H9 (cell line): ENCODE measurements around the gene DOCK7. TPM values are rescaled to one million over a fixed set of nuclear protein-coding genes. Genes with fewer than 3 reads are reported as not detected.
A peak's percentile ranks its signal among the peaks of the same experiment; 100 is the strongest.

Experiments
- DNase-seq: peaks from one replicate; pipeline ENCODE4 v3.0.0-alpha.2; 2017
- H2AFZ ChIP-seq: one replicate; pipeline ENCODE4 v1.6.1; 2013; ENCODE audit warnings: mild to moderate bottlenecking, low read length, control low read depth, moderate library complexity
- H2AK5ac ChIP-seq: 2 replicates; pipeline ENCODE4 v1.6.1; 2013; ENCODE audit warnings: low read length, control low read depth, mixed read lengths; ENCODE audit not compliant: insufficient read length
- H2BK120ac ChIP-seq: one replicate; pipeline ENCODE4 v1.6.1; 2013; ENCODE audit warnings: low read depth, mild to moderate bottlenecking, low read length, control low read depth, inconsistent platforms; ENCODE audit not compliant: poor library complexity, severe bottlenecking
- H2BK12ac ChIP-seq: 2 replicates; pipeline ENCODE4 v1.6.1; 2013; ENCODE audit warnings: low read length, control low read depth, mixed read lengths, low read depth; ENCODE audit not compliant: insufficient read length
- H2BK15ac ChIP-seq: 2 replicates; pipeline ENCODE4 v1.6.1; 2013; ENCODE audit warnings: low read depth, low read length, control low read depth
- H2BK20ac ChIP-seq: one replicate; pipeline ENCODE4 v1.6.1; 2013; ENCODE audit warnings: low read depth, mild to moderate bottlenecking, low read length, control low read depth, inconsistent platforms; ENCODE audit not compliant: poor library complexity, severe bottlenecking
- H2BK5ac ChIP-seq: 2 replicates; pipeline ENCODE4 v1.6.1; 2013; ENCODE audit warnings: low read length, control low read depth, mixed read lengths; ENCODE audit not compliant: insufficient read length
- H3K14ac ChIP-seq: 2 replicates; pipeline ENCODE4 v1.6.1; 2013; ENCODE audit warnings: low read length, control low read depth; ENCODE audit not compliant: insufficient read depth
- H3K18ac ChIP-seq: 2 replicates; pipeline ENCODE4 v1.6.1; 2013; ENCODE audit warnings: low read depth, mild to moderate bottlenecking, mixed read lengths, low read length, control low read depth; ENCODE audit not compliant: insufficient read length
- H3K23ac ChIP-seq: 2 replicates; pipeline ENCODE4 v1.6.1; 2013; ENCODE audit warnings: low read length, control low read depth, mixed read lengths, low read depth; ENCODE audit not compliant: insufficient read length
- H3K23me2 ChIP-seq: 2 replicates; pipeline ENCODE4 v1.6.1; 2013; ENCODE audit warnings: low read depth, mild to moderate bottlenecking, mixed read lengths, low read length, control low read depth; ENCODE audit not compliant: insufficient read length, poor library complexity, severe bottlenecking
- H3K27ac ChIP-seq: 2 replicates; pipeline ENCODE4 v1.5.1; 2013; ENCODE audit warnings: low read length, control low read depth, mixed read lengths, low read depth; ENCODE audit not compliant: insufficient read length
- H3K27me3 ChIP-seq: 2 replicates; pipeline ENCODE4 v1.6.1; 2013; ENCODE audit warnings: low read length, control low read depth, inconsistent platforms; ENCODE audit not compliant: insufficient read depth
- H3K4ac ChIP-seq: 2 replicates; pipeline ENCODE4 v1.6.1; 2013; ENCODE audit warnings: low read depth, mild to moderate bottlenecking, control low read depth, inconsistent platforms, low read length, moderate library complexity
- H3K4me1 ChIP-seq: 2 replicates; pipeline ENCODE4 v1.6.1; 2013; ENCODE audit warnings: low read length, control low read depth, inconsistent platforms; ENCODE audit not compliant: insufficient read depth
- H3K4me2 ChIP-seq: 2 replicates; pipeline ENCODE4 v1.6.1; 2013; ENCODE audit warnings: low read length, control low read depth, mixed read lengths; ENCODE audit not compliant: insufficient read length, insufficient read depth
- H3K56ac ChIP-seq: 2 replicates; pipeline ENCODE4 v1.6.1; 2013; ENCODE audit warnings: low read depth, mild to moderate bottlenecking, mixed read lengths, low read length, control low read depth; ENCODE audit not compliant: insufficient read length
- H3K79me1 ChIP-seq: 2 replicates; pipeline ENCODE4 v1.6.1; 2013; ENCODE audit warnings: low read depth, mild to moderate bottlenecking, moderate library complexity, low read length, control low read depth, inconsistent platforms; ENCODE audit not compliant: insufficient read depth, poor library complexity, severe bottlenecking
- H3K79me2 ChIP-seq: 2 replicates; pipeline ENCODE4 v1.6.1; 2013; ENCODE audit warnings: low read length, control low read depth, inconsistent platforms; ENCODE audit not compliant: insufficient read depth
- H3K9ac ChIP-seq: 2 replicates; pipeline ENCODE4 v1.6.1; 2013; ENCODE audit warnings: low read length, control low read depth, mixed read lengths; ENCODE audit not compliant: insufficient read length; ENCODE audit errors: extremely low read depth
- H3K9me3 ChIP-seq: one replicate; pipeline ENCODE4 v1.6.1; 2013; ENCODE audit warnings: low read depth, low read length, inconsistent platforms; ENCODE audit not compliant: control insufficient read depth
- H3T11ph ChIP-seq: one replicate; pipeline ENCODE4 v1.6.1; 2013; ENCODE audit warnings: mild to moderate bottlenecking, low read length, control low read depth, inconsistent platforms
- H4K20me1 ChIP-seq: one replicate; pipeline ENCODE4 v1.6.1; 2013; ENCODE audit not compliant: control insufficient read depth, insufficient read length, insufficient read depth
- H4K5ac ChIP-seq: 2 replicates; pipeline ENCODE4 v1.6.1; 2013; ENCODE audit warnings: low read depth, mild to moderate bottlenecking, mixed read lengths, low read length, control low read depth; ENCODE audit not compliant: insufficient read length
- H4K8ac ChIP-seq: replicated peaks from 2 replicates; pipeline ENCODE4 v1.6.1; 2013; ENCODE audit warnings: low read length, control low read depth, mixed read lengths, low read depth; ENCODE audit not compliant: insufficient read length
- H4K91ac ChIP-seq: 2 replicates; pipeline ENCODE4 v1.6.1; 2013; ENCODE audit warnings: low read depth, mild to moderate bottlenecking, moderate library complexity, mixed read lengths, low read length, control low read depth; ENCODE audit not compliant: insufficient read length
- H3K27ac Mint-ChIP-seq, 3 experiments: 2 replicates in 2 of 3; 3 replicates in 1 of 3; pipeline ENCODE4 v1.8.0; 2020 to 2021; ENCODE audit warnings: mixed read lengths in 3 of 3, mild to moderate bottlenecking in 1 of 3, moderate library complexity in 1 of 3
- H3K27me3 Mint-ChIP-seq: 2 replicates; pipeline ENCODE4 v1.8.0; 2021; ENCODE audit warnings: low read depth, mild to moderate bottlenecking, moderate library complexity, mixed read lengths
- H3K36me3 Mint-ChIP-seq, 3 experiments: 2 replicates in 2 of 3; 3 replicates in 1 of 3; pipeline ENCODE4 v1.8.0; 2020 to 2021; ENCODE audit warnings: low read depth in 3 of 3, mixed read lengths in 3 of 3; ENCODE audit not compliant: insufficient read depth in 1 of 3
- H3K4me1 Mint-ChIP-seq, 2 experiments: 2 replicates each; pipeline ENCODE4 v1.8.0; 2020; ENCODE audit warnings: mixed read lengths in 2 of 2
- H3K4me3 Mint-ChIP-seq, 2 experiments: 2 replicates in 1 of 2; 3 replicates in 1 of 2; pipeline ENCODE4 v1.8.0; 2020 to 2021; ENCODE audit warnings: mild to moderate bottlenecking in 2 of 2, mixed read lengths in 2 of 2, moderate library complexity in 1 of 2
- H3K9me3 Mint-ChIP-seq, 2 experiments: 2 replicates in 1 of 2; 3 replicates in 1 of 2; pipeline ENCODE4 v1.8.0; 2020; ENCODE audit warnings: mild to moderate bottlenecking in 2 of 2, mixed read lengths in 2 of 2, moderate library complexity in 1 of 2
- WGBS: extraction: QIAGEN DNeasy Blood & Tissue Kit; methylation state at CpG from one replicate; pipeline ENCODE4 v1.1.7; 2013; ENCODE audit warnings: missing lambda C conversion rate, low lambda C conversion rate, mixed read lengths; ENCODE audit not compliant: insufficient read length; ENCODE audit errors: extremely low coverage; 5-methylcytosine and 5-hydroxymethylcytosine counted together
- total RNA-seq: library from RNA; stranded (reverse); gene quantifications from 2 replicates; pipeline ENCODE4 v1.2.1, GENCODE V29; 2021
- TF ChIP-seq, protein P1 (sequence below): fragments of 200-600 bp; sonication (generic); conservative IDR thresholded peaks from 3 replicates; pipeline ENCODE4 v1.8.0; 2021; ENCODE audit warnings: antibody characterized with exemption, mild to moderate bottlenecking

DOCK7 gene
- total RNA-seq, 1 experiment from 2014 or later = 36.8 TPM

DNA sequence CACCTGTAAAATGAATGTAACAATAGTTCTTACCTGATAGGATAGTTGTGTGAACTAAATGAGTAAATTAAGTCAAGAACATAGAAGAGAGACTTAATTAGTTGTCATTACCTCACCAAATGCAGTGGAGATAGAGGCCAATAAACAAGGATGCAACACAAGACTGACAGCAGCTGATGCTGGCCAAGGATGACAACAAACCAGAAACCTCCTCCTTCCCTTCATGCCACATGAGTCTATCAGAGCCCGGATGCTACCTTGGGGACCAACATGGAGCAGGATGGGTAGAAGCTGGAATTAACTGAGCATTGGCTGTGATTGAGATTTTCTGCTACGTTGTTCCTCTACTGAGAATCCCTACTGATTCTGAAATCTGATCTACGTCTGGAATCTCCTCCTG is 281.6 kb downstream of the DOCK7 start:
- H3K27me3 Mint-ChIP-seq = peaks cover 6% of the 10 kb centered on the region; the same call in 1 of the 2 replicates
- peak overlapping the region in 1 of 3 experiments; percentile 36; a peak in 3 of 7 replicates for H3K27ac Mint-ChIP-seq
- Histone ChIP-seq H3K27ac (no peak overlapping the region), H3K4me1 (no peaks in the 10 kb centered on the region; the same call in 1 of the 2 replicates), H2BK15ac (no peak overlapping the region), H3K4me2 (no peak overlapping the region), H2BK5ac (no peak overlapping the region), H3K56ac (no peak overlapping the region), H3K9me3 (no peaks in the 10 kb centered on the region), H4K91ac (no peak overlapping the region), H3K4ac (no peak overlapping the region), H2AK5ac (no peak overlapping the region), H2AFZ (no peak overlapping the region), H3K18ac (no peak overlapping the region), H3K9ac (no peak overlapping the region), H2BK120ac (no peak overlapping the region), H3K27me3 (no peaks in the 10 kb centered on the region), H3T11ph (no peak overlapping the region), H3K79me2 (no peaks in the 10 kb centered on the region), H2BK20ac (no peak overlapping the region), H3K23ac (no peak overlapping the region), H2BK12ac (no peak overlapping the region), H4K20me1 (no peaks in the 10 kb centered on the region), H3K23me2 (no peaks in the 10 kb centered on the region), H3K14ac (no peak overlapping the region), H4K5ac (no peak overlapping the region), H4K8ac (no peak overlapping the region), H3K79me1 (no peaks in the 10 kb centered on the region)
- peaks cover 14 to 17% of the 10 kb centered on the region in 2 experiments for H3K4me1 Mint-ChIP-seq
- TF ChIP-seq, protein P1, sequence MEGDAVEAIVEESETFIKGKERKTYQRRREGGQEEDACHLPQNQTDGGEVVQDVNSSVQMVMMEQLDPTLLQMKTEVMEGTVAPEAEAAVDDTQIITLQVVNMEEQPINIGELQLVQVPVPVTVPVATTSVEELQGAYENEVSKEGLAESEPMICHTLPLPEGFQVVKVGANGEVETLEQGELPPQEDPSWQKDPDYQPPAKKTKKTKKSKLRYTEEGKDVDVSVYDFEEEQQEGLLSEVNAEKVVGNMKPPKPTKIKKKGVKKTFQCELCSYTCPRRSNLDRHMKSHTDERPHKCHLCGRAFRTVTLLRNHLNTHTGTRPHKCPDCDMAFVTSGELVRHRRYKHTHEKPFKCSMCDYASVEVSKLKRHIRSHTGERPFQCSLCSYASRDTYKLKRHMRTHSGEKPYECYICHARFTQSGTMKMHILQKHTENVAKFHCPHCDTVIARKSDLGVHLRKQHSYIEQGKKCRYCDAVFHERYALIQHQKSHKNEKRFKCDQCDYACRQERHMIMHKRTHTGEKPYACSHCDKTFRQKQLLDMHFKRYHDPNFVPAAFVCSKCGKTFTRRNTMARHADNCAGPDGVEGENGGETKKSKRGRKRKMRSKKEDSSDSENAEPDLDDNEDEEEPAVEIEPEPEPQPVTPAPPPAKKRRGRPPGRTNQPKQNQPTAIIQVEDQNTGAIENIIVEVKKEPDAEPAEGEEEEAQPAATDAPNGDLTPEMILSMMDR = no peak
- no CpG with 5 or more reads among the region's 3 CpGs for WGBS
- no peak for DNase-seq
- no peak overlapping the region for H3K4me3 Mint-ChIP-seq
- H3K36me3 Mint-ChIP-seq = no peaks in the 10 kb centered on the region; a peak in 1 of 7 replicates
- no peaks in the 10 kb centered on the region for H3K9me3 Mint-ChIP-seq
